ENCODE data around the gene MAP4K4. TPM values are rescaled to one million over a fixed set of nuclear protein-coding genes. Genes with fewer than 3 reads are reported as not detected.
A peak's percentile ranks its signal among the peaks of the same experiment; 100 is the strongest.

The MAP4K4 gene
- total RNA-seq, 3 donors from 2014 or later: 26.4 to 54.6 (median 34.2) TPM

- DNase-seq (no peak), ATAC-seq (peak; percentile 54)
- intact Hi-C loops (cut with DNase I, micrococcal nuclease): no loop called here
- Histone ChIP-seq H3K9me3 (no peaks in the 10 kb centered on the region), H3K4me1 (ENCODE audit: low read depth) (peaks cover 13% of the 10 kb centered on the region), H3K36me3 (ENCODE audit: low read depth) (no peaks in the 10 kb centered on the region), H3K4me3 (no peak overlapping the region)
- TF ChIP-seq CTCF (IDR thresholded peaks at IDR 0.05): no peak
Measured at GRCh38 chr2:101803128-101803527, 105.6 kb downstream of the MAP4K4 start.

DNA sequence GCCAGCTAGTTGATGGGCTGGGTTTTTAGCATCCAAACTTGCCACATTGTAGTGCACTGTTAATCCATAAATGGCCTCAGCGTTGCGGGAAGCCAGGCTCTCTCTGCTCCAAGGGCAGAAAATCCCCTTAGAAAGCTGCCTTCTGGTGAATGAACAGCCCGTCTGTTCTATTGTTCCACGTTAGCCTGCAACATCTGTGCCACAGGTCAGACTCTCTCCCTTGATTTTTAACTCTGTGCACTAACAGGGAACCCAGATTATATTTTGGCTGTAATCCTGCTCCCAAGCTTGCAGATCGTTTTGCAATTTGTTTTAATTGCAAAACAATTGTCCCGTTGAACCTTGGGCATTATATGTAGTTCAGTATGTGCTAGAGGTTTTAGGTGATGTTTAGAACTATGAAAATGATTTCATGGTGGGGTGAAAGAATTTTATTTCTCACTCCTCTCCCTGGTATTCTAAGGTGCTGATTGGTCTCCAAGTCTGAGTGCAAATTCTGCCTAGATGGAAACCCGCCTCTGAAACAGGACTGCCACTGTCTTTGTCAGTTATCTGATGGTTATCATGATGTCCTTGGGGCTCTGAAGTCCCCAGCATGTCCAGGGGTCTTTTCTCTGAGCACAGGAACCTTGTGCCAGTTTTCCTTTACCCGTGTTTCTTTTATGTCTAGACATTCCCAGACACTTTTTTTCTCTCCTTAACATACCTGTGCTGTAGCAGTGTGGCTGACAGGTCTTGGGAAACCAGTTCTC is 106.6 kb downstream of the MAP4K4 start:
- ATAC-seq (no peak), DNase-seq (no peak)
- intact Hi-C loops (cut with DNase I, micrococcal nuclease): no loop called here
- TF ChIP-seq CTCF (IDR thresholded peaks at IDR 0.05): no peak
- Histone ChIP-seq H3K36me3 (ENCODE audit: low read depth) (no peaks in the 10 kb centered on the region), H3K4me1 (ENCODE audit: low read depth) (peaks cover 13% of the 10 kb centered on the region), H3K4me3 (no peak overlapping the region), H3K9me3 (no peaks in the 10 kb centered on the region)

GRCh38 chr2:101805152-101806088 is 107.9 kb downstream of the MAP4K4 start:
- no peak overlapping the region for H3K4me3 ChIP-seq
- ATAC-seq (no peak), DNase-seq (no peak)
- peaks cover 13% of the 10 kb centered on the region for H3K4me1 ChIP-seq (ENCODE audit: low read depth)
- no peaks in the 10 kb centered on the region for H3K9me3 ChIP-seq
- no peaks in the 10 kb centered on the region for H3K36me3 ChIP-seq (ENCODE audit: low read depth)
- TF ChIP-seq CTCF (IDR thresholded peaks at IDR 0.05): no peak
- intact Hi-C loops (cut with DNase I, micrococcal nuclease): no loop called here

DNA sequence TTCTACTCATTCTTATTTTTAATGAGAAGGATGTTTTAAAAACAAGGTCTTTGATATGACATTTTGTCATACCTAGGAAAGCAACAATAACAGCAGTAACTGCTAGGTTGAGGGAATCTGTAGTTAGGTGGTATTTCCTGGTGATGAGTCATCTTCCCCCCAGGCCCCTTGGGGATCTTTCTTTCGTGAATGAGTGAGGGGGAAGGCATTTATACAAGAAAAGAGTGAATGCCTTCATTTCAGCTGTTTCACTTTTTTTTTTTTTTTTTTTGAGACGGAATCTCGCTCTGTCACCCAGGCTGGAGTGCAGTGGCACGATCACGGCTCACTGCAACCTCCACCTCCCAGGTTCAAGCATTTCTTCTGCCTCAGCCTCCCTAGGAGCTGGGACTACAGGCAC is 108.6 kb downstream of the MAP4K4 start:
- H3K9me3 ChIP-seq: no peaks in the 10 kb centered on the region
- no peak for DNase-seq
- no peak overlapping the region for H3K4me3 ChIP-seq
- TF ChIP-seq CTCF (IDR thresholded peaks at IDR 0.05): no peak
- H3K36me3 ChIP-seq (ENCODE audit: low read depth): no peaks in the 10 kb centered on the region
- intact Hi-C loops (cut with DNase I, micrococcal nuclease): no loop called here
- ATAC-seq: no peak
- H3K4me1 ChIP-seq (ENCODE audit: low read depth): peaks cover 13% of the 10 kb centered on the region

- TF ChIP-seq CTCF (IDR thresholded peaks at IDR 0.05): no peak
- intact Hi-C loops (cut with DNase I, micrococcal nuclease): no loop called here
- no peak for DNase-seq
- Histone ChIP-seq H3K4me3 (no peak overlapping the region), H3K9me3 (no peaks in the 10 kb centered on the region), H3K4me1 (ENCODE audit: low read depth) (peaks cover 9% of the 10 kb centered on the region), H3K36me3 (ENCODE audit: low read depth) (no peaks in the 10 kb centered on the region)
- ATAC-seq: no peak
Measured at GRCh38 chr2:101806701-101807100, 109.2 kb downstream of the MAP4K4 start.

All from mucosa of descending colon (tissue), 3 donors.